ENCODE results near the gene MEI4.

DNA sequence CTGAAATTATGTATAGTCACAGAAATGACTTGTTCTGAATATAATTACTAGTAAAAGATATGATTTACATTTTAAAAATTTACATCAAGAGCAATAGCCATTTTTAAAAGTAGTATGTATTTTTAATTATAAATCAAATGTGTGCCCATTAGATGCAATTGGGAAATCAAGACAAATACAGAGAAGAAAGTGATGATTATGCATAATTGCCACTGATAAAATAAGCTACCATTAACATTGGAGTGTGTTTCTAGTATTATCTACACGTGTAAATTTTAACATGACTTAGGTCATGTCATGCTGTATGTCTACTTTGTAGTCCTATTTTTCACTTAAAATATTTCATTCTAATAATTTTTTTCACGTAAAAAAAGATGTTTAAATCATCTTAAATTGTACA lies 22.8 kb upstream of the MEI4 start:
- TF ChIP-seq, protein P1, sequence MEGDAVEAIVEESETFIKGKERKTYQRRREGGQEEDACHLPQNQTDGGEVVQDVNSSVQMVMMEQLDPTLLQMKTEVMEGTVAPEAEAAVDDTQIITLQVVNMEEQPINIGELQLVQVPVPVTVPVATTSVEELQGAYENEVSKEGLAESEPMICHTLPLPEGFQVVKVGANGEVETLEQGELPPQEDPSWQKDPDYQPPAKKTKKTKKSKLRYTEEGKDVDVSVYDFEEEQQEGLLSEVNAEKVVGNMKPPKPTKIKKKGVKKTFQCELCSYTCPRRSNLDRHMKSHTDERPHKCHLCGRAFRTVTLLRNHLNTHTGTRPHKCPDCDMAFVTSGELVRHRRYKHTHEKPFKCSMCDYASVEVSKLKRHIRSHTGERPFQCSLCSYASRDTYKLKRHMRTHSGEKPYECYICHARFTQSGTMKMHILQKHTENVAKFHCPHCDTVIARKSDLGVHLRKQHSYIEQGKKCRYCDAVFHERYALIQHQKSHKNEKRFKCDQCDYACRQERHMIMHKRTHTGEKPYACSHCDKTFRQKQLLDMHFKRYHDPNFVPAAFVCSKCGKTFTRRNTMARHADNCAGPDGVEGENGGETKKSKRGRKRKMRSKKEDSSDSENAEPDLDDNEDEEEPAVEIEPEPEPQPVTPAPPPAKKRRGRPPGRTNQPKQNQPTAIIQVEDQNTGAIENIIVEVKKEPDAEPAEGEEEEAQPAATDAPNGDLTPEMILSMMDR (IDR thresholded peaks at IDR 0.05; ENCODE audit: insufficient read depth, low read length), result no peak
- TF ChIP-seq POLR2AphosphoS5 (IDR thresholded peaks at IDR 0.05; ENCODE audit: low read depth), result no peak
- TF ChIP-seq GABPA (IDR thresholded peaks at IDR 0.05; ENCODE audit: low read depth), result no peak
- TF ChIP-seq, protein P2, sequence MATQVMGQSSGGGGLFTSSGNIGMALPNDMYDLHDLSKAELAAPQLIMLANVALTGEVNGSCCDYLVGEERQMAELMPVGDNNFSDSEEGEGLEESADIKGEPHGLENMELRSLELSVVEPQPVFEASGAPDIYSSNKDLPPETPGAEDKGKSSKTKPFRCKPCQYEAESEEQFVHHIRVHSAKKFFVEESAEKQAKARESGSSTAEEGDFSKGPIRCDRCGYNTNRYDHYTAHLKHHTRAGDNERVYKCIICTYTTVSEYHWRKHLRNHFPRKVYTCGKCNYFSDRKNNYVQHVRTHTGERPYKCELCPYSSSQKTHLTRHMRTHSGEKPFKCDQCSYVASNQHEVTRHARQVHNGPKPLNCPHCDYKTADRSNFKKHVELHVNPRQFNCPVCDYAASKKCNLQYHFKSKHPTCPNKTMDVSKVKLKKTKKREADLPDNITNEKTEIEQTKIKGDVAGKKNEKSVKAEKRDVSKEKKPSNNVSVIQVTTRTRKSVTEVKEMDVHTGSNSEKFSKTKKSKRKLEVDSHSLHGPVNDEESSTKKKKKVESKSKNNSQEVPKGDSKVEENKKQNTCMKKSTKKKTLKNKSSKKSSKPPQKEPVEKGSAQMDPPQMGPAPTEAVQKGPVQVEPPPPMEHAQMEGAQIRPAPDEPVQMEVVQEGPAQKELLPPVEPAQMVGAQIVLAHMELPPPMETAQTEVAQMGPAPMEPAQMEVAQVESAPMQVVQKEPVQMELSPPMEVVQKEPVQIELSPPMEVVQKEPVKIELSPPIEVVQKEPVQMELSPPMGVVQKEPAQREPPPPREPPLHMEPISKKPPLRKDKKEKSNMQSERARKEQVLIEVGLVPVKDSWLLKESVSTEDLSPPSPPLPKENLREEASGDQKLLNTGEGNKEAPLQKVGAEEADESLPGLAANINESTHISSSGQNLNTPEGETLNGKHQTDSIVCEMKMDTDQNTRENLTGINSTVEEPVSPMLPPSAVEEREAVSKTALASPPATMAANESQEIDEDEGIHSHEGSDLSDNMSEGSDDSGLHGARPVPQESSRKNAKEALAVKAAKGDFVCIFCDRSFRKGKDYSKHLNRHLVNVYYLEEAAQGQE (IDR thresholded peaks at IDR 0.05; ENCODE audit: insufficient replicate concordance, low read depth), result no peak
